ENCODE data around the gene PSAT1.

The PSAT1 gene

GRCh38 chr9:78358329-78359051, 61.6 kb downstream of the PSAT1 start:
- H3K27me3 ChIP-seq (ENCODE audit: insufficient read depth, low read length, poor library complexity), result peaks cover 1% of the 10 kb centered on the region
- no peak for DNase-seq
- no peak overlapping the region for H3K9ac ChIP-seq (ENCODE audit: low read depth, low read length)
- no peaks in the 10 kb centered on the region for H3K36me3 ChIP-seq (ENCODE audit: insufficient read depth, low read length)
- no peaks in the 10 kb centered on the region for H3K9me3 ChIP-seq (ENCODE audit: insufficient read depth, low read length, severe bottlenecking)
- TF ChIP-seq CTCF (IDR thresholded peaks at IDR 0.05; ENCODE audit: borderline replicate concordance, extremely low read depth, low read length, poor library complexity, severe bottlenecking), result no peak
- no peak for TF ChIP-seq EZH2 (IDR thresholded peaks at IDR 0.05; ENCODE audit: borderline replicate concordance, low read depth, low read length, severe bottlenecking)
- no peaks in the 10 kb centered on the region for H3K79me2 ChIP-seq (ENCODE audit: insufficient read depth, low read length)
- H3K4me1 ChIP-seq (ENCODE audit: insufficient read depth, low read length), result no peaks in the 10 kb centered on the region
- H4K20me1 ChIP-seq (ENCODE audit: insufficient read depth, low read length), result no peaks in the 10 kb centered on the region
- no peak overlapping the region for H3K27ac ChIP-seq (ENCODE audit: low read length)
- no peak overlapping the region for H2AFZ ChIP-seq (ENCODE audit: low read depth, low read length)
- no peak overlapping the region for H3K4me2 ChIP-seq (ENCODE audit: insufficient read depth, low read length)
- no peak for ATAC-seq (ENCODE audit: insufficient read depth, low read depth)
- H3K4me3 ChIP-seq (ENCODE audit: low read depth in 1 of 2, low read length in 2 of 2), result no peak overlapping the region

DNA sequence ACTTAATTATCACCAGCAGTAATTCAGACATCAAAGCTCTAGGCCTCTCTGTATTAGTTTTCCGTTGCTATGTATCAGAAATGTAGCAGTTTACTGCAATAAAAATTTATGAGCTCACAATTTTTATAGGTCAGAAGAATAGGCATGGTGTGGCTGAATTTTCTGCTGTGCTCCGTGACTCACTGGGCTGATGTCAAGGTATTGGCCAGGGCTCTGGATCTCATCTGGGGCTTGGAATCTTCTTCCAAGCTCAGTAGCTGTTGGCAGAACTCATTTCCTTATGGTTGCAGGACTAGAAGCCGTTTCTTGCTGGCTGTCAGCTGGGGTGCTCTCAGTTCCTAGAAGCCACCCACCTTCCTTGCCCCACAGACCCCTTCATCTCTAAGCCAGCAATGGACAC, 66.3 kb downstream of the PSAT1 start:
- H4K20me1 ChIP-seq (ENCODE audit: insufficient read depth, low read length), result no peaks in the 10 kb centered on the region
- H3K4me1 ChIP-seq (ENCODE audit: insufficient read depth, low read length), result no peaks in the 10 kb centered on the region
- H3K9me3 ChIP-seq (ENCODE audit: insufficient read depth, low read length, severe bottlenecking), result no peaks in the 10 kb centered on the region
- no peak for ATAC-seq (ENCODE audit: insufficient read depth, low read depth)
- no peak overlapping the region for H3K4me3 ChIP-seq (ENCODE audit: low read depth in 1 of 2, low read length in 2 of 2)
- no peaks in the 10 kb centered on the region for H3K79me2 ChIP-seq (ENCODE audit: insufficient read depth, low read length)
- H2AFZ ChIP-seq (ENCODE audit: low read depth, low read length), result no peak overlapping the region
- no peak overlapping the region for H3K9ac ChIP-seq (ENCODE audit: low read depth, low read length)
- DNase-seq, result no peak
- no peak for TF ChIP-seq EZH2 (IDR thresholded peaks at IDR 0.05; ENCODE audit: borderline replicate concordance, low read depth, low read length, severe bottlenecking)
- no peak for TF ChIP-seq CTCF (IDR thresholded peaks at IDR 0.05; ENCODE audit: borderline replicate concordance, extremely low read depth, low read length, poor library complexity, severe bottlenecking)
- no peak overlapping the region for H3K27ac ChIP-seq (ENCODE audit: low read length)
- H3K36me3 ChIP-seq (ENCODE audit: insufficient read depth, low read length), result no peaks in the 10 kb centered on the region
- H3K4me2 ChIP-seq (ENCODE audit: insufficient read depth, low read length), result no peak overlapping the region
- peaks cover 5% of the 10 kb centered on the region for H3K27me3 ChIP-seq (ENCODE audit: insufficient read depth, low read length, poor library complexity)

DNA sequence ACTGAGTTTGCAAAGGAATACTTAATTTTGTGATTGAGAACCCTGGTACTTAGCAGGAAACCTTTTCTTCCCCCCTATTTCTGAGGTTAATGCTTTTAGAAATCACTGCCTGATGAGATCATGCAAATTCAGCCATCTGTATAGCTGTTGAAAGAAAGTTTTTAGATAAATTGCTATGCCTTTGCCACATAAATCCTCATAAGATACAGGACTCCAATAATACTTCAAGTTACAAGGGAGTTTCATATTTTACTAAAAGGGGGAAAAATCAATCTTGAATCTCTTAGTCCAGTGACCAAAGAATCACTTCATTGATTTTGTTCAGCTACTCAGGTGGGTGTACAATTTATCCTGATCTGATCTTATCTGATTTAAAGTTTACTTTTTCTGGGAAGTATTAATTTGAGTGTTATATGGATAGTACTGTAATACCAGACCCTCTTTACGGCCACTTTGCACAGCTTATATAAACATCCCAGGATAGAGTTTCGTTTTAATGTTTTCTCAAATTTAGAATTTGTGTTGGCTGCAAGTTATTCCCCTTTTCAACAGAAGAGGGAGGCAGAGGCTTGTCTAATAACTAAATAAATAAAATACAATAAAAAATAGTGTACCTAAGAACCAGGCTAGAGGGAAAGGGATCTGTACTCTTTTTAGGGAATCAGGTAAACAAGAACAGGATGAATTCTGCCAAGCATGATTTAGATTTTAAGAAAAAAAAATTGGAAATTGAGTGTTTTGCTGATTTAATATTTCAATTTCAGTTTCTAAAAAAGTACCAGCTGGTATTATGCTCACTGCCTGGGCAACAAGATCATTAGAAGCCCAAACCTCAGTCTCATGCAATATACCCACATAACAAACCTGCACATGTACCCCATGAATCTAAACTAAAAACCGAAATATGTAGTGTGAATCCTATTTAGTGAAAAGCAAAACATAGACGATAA, 69.1 kb downstream of the PSAT1 start:
- Histone ChIP-seq H3K27ac (ENCODE audit: low read length) (no peak overlapping the region), H2AFZ (ENCODE audit: low read depth, low read length) (no peak overlapping the region), H4K20me1 (ENCODE audit: insufficient read depth, low read length) (no peaks in the 10 kb centered on the region), H3K4me1 (ENCODE audit: insufficient read depth, low read length) (no peaks in the 10 kb centered on the region), H3K79me2 (ENCODE audit: insufficient read depth, low read length) (no peaks in the 10 kb centered on the region), H3K36me3 (ENCODE audit: insufficient read depth, low read length) (no peaks in the 10 kb centered on the region), H3K9me3 (ENCODE audit: insufficient read depth, low read length, severe bottlenecking) (no peaks in the 10 kb centered on the region), H3K27me3 (ENCODE audit: insufficient read depth, low read length, poor library complexity) (peaks cover 5% of the 10 kb centered on the region), H3K9ac (ENCODE audit: low read depth, low read length) (no peak overlapping the region), H3K4me2 (ENCODE audit: insufficient read depth, low read length) (no peak overlapping the region), H3K4me3 (ENCODE audit: low read depth in 1 of 2, low read length in 2 of 2) (no peak overlapping the region)
- ATAC-seq (ENCODE audit: insufficient read depth, low read depth) (no peak), DNase-seq (no peak)
- TF ChIP-seq EZH2 (IDR thresholded peaks at IDR 0.05; ENCODE audit: borderline replicate concordance, low read depth, low read length, severe bottlenecking) (no peak), CTCF (IDR thresholded peaks at IDR 0.05; ENCODE audit: borderline replicate concordance, extremely low read depth, low read length, poor library complexity, severe bottlenecking) (peak; percentile 48)

Measured in DND-41 (cell line).